ENCODE data around the gene UBE2S.

UBE2S gene

GRCh38 chr19:55358943-55359908 lies 48.4 kb downstream of the UBE2S start:
- DNase-seq, result peak; percentile 54

GRCh38 chr19:55358493-55358892 lies 49.1 kb downstream of the UBE2S start:
- DNase-seq, result no peak

- DNase-seq, result no peak
Observed at GRCh38 chr19:55355213-55355821, 52.3 kb downstream of the UBE2S start.

- no peak for DNase-seq
Observed at GRCh38 chr19:55354698-55355212, 52.8 kb downstream of the UBE2S start, which contains the start of gene COX6B2. Gene COX6B2, minus strand, starts transcription at chr19:55354719. Its CDS starts 198 bp downstream, at chr19:55354521.

- DNase-seq, result peak; percentile 46
Observed at GRCh38 chr19:55353803-55354697, 53.5 kb downstream of the UBE2S start.

GRCh38 chr19:55353356-55353802 lies 54.2 kb downstream of the UBE2S start:
- no peak for DNase-seq

- DNase-seq, result no peak
Observed at GRCh38 chr19:55352549-55353145, 54.9 kb downstream of the UBE2S start.

- no peak for DNase-seq
Observed at GRCh38 chr19:55352040-55352439, 55.5 kb downstream of the UBE2S start.

- DNase-seq, result no peak
Observed at GRCh38 chr19:55350620-55351315, 56.8 kb downstream of the UBE2S start.

Measured in NCI-H1105 treated with DMSO at 0.1 percent for 48 hours (cell line).